ENCODE data around the gene ELMOD1.

GRCh38 chr11:107565219-107565937 is 25.6 kb upstream of the ELMOD1 start, which contains the start of gene ALKBH8:
- peak in 1 of 7 experiments; percentile 4 for TF ChIP-seq CTCF (IDR thresholded peaks at IDR 0.05)
- TF ChIP-seq POLR2A (IDR thresholded peaks at IDR 0.05) = peak in 2 of 3 donors; percentile 37 to 44
